Measurements from ENCODE around the gene UBA52. TPM values are rescaled to one million over a fixed set of nuclear protein-coding genes. Genes with fewer than 3 reads are reported as not detected.

UBA52 gene
- polyA plus RNA-seq, 1 of the 3 experiments (the other 2 are of a cell fraction), result 2,690 TPM

GRCh38 chr19:18613589-18614234 lies 42.1 kb downstream of the UBA52 start:
- Histone ChIP-seq H3K9me3 (no peaks in the 10 kb centered on the region), H4K20me1 (ENCODE audit: insufficient read depth) (no peaks in the 10 kb centered on the region), H3K4me2 (peak overlapping the region; percentile 99), H3K4me1 (ENCODE audit: control insufficient read depth in 1 of 2, insufficient read depth in 2 of 2, low read depth in 1 of 2, low read length in 1 of 2) (peaks cover 15 to 19% of the 10 kb centered on the region in 2 experiments; a peak in 2 of 4 replicates), H2AFZ (ENCODE audit: low read depth) (no peak overlapping the region), H3K79me2 (ENCODE audit: insufficient read depth) (no peaks in the 10 kb centered on the region), H3K9ac (no peak overlapping the region), H3K36me3 (replicated peaks in 1 of 2; ENCODE audit: control insufficient read depth in 1 of 2, insufficient read depth in 2 of 2, low read length in 1 of 2) (no peaks in the 10 kb centered on the region), H3K27ac (ENCODE audit: low read depth in 2 of 2, low read length in 1 of 2) (no peak overlapping the region), H3K4me3 (ENCODE audit: low read depth in 2 of 2, low read length in 1 of 2) (peak overlapping the region in 1 of 2 experiments; percentile 78; a peak in 1 of 4 replicates), H3F3A (replicated peaks; ENCODE audit: insufficient read depth) (peaks cover 14% of the 10 kb centered on the region), H3K9me2 (no peaks in the 10 kb centered on the region), H3K27me3 (ENCODE audit: insufficient read depth) (peaks cover 36% of the 10 kb centered on the region)
- TF ChIP-seq TEAD4 (IDR thresholded peaks at IDR 0.05; ENCODE audit: borderline replicate concordance, insufficient read depth) (no peak), FOXM1 (IDR thresholded peaks at IDR 0.05; ENCODE audit: low read depth) (no peak), NFIC (IDR thresholded peaks at IDR 0.05; ENCODE audit: borderline replicate concordance) (no peak), YY1 (IDR thresholded peaks at IDR 0.05; ENCODE audit: low read depth) (no peak)
- TF ChIP-seq, protein P1, sequence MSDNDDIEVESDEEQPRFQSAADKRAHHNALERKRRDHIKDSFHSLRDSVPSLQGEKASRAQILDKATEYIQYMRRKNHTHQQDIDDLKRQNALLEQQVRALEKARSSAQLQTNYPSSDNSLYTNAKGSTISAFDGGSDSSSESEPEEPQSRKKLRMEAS (IDR thresholded peaks at IDR 0.05; ENCODE audit: low read depth), result no peak
- ChIA-PET CTCF (interaction anchor here (0.7 to 2.2 kb wide), 5 partner anchors 11 to 252 kb away, joined by 3 to 9 read pairs (median 4); no protein-coding TSS in a partner anchor), POLR2A (interaction anchor here (1.9 kb wide), 1 partner anchor 24 kb away, joined by 9 read pairs; no protein-coding TSS in a partner anchor)
- 90% methylated on average over 15 of the region's 23 CpGs for WGBS (ENCODE audit: low lambda C conversion rate)
- no peak for DNase-seq

GRCh38 chr19:18616023-18616422 lies 44.4 kb downstream of the UBA52 start:
- Histone ChIP-seq H3K4me1 (ENCODE audit: control insufficient read depth in 1 of 2, insufficient read depth in 2 of 2, low read depth in 1 of 2, low read length in 1 of 2) (peaks cover 12 to 17% of the 10 kb centered on the region in 2 experiments; a peak in 2 of 4 replicates), H3K9ac (no peak overlapping the region), H3K27ac (ENCODE audit: low read depth in 2 of 2, low read length in 1 of 2) (no peak overlapping the region), H4K20me1 (ENCODE audit: insufficient read depth) (no peaks in the 10 kb centered on the region), H3K36me3 (replicated peaks in 1 of 2; ENCODE audit: control insufficient read depth in 1 of 2, insufficient read depth in 2 of 2, low read length in 1 of 2) (no peaks in the 10 kb centered on the region), H3K79me2 (ENCODE audit: insufficient read depth) (no peaks in the 10 kb centered on the region), H3K4me3 (ENCODE audit: low read depth in 2 of 2, low read length in 1 of 2) (no peak overlapping the region), H2AFZ (ENCODE audit: low read depth) (no peak overlapping the region), H3K27me3 (ENCODE audit: insufficient read depth) (peaks cover 14% of the 10 kb centered on the region), H3K9me3 (no peaks in the 10 kb centered on the region), H3K4me2 (no peak overlapping the region), H3K9me2 (no peaks in the 10 kb centered on the region), H3F3A (replicated peaks; ENCODE audit: insufficient read depth) (peaks cover 5% of the 10 kb centered on the region)
- TF ChIP-seq CHD2 (IDR thresholded peaks at IDR 0.05; ENCODE audit: low read length, partially characterized antibody) (no peak), TEAD4 (IDR thresholded peaks at IDR 0.05; ENCODE audit: borderline replicate concordance, insufficient read depth) (no peak), EP300 (IDR thresholded peaks at IDR 0.05; ENCODE audit: borderline replicate concordance in 1 of 2, low read depth in 1 of 2, low read length in 1 of 2) (no peak), GABPA (IDR thresholded peaks at IDR 0.05; ENCODE audit: low read depth) (no peak), EZH2phosphoT487 (IDR thresholded peaks at IDR 0.05; ENCODE audit: borderline replicate concordance, low read depth) (no peak), NRF1 (IDR thresholded peaks at IDR 0.05; ENCODE audit: low read depth, low read length) (no peak), RXRA (IDR thresholded peaks at IDR 0.05; ENCODE audit: borderline replicate concordance, low read depth) (no peak), TAF1 (IDR thresholded peaks at IDR 0.05; ENCODE audit: borderline replicate concordance, low read depth, low read length) (no peak), FOXM1 (IDR thresholded peaks at IDR 0.05; ENCODE audit: low read depth) (no peak)
- TF ChIP-seq, protein P2, sequence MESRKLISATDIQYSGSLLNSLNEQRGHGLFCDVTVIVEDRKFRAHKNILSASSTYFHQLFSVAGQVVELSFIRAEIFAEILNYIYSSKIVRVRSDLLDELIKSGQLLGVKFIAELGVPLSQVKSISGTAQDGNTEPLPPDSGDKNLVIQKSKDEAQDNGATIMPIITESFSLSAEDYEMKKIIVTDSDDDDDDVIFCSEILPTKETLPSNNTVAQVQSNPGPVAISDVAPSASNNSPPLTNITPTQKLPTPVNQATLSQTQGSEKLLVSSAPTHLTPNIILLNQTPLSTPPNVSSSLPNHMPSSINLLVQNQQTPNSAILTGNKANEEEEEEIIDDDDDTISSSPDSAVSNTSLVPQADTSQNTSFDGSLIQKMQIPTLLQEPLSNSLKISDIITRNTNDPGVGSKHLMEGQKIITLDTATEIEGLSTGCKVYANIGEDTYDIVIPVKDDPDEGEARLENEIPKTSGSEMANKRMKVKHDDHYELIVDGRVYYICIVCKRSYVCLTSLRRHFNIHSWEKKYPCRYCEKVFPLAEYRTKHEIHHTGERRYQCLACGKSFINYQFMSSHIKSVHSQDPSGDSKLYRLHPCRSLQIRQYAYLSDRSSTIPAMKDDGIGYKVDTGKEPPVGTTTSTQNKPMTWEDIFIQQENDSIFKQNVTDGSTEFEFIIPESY (IDR thresholded peaks at IDR 0.05; ENCODE audit: borderline replicate concordance, low read depth), result no peak
- 77% methylated on average over 3 of the region's 3 CpGs for WGBS (ENCODE audit: low lambda C conversion rate)
- no peak for DNase-seq
- ChIA-PET CTCF (no interaction called here), POLR2A (no interaction called here)
